NCI-H2196 treated with DMSO at 0.1 percent for 48 hours (cell line): ENCODE data around the gene RBBP6.

Experiments
- DNase-seq: peaks from one replicate; lab custom pipeline; 2025; ENCODE audit not compliant: unreplicated experiment; lab: John Stamatoyannopoulos, UW

Gene RBBP6

DNA sequence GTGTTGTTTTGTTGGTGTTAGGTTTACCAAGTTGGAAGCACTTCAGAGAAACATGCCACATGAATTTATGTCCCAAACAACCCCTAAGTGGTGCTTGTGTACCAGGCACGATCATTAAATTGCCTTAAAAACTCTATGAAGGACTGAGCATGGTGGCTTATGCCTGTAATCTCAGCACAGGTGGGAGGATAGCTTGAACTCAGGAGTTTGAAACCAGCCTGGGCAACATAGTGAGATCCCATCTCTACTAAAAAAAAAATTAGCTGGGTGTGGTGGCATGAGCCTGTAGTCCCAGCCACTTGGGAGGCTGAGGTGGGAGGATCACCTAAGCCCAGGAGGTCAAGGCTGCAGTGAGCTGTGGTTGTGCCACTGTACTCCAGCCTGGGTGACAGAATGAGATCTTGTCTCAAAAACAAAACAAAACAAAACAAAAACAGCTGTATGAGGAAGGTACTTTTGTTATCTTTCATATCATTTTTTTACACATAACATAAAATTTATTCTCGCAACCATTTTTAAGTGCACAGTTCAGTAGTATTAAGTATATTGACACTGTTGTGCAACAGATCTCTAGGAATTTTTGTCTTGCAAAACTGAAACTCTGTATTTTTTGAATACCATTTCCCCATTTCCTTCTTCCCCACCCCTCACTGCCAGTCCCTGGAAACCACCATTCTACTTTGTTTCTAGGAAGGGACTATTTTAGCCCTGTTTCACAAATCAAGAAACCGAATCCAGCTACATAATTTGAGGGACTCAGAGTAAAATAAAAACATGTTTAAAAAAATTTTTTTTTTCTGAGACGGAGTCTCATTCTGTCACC, 14.3 kb upstream of the RBBP6 start:
- no peak for DNase-seq

DNA sequence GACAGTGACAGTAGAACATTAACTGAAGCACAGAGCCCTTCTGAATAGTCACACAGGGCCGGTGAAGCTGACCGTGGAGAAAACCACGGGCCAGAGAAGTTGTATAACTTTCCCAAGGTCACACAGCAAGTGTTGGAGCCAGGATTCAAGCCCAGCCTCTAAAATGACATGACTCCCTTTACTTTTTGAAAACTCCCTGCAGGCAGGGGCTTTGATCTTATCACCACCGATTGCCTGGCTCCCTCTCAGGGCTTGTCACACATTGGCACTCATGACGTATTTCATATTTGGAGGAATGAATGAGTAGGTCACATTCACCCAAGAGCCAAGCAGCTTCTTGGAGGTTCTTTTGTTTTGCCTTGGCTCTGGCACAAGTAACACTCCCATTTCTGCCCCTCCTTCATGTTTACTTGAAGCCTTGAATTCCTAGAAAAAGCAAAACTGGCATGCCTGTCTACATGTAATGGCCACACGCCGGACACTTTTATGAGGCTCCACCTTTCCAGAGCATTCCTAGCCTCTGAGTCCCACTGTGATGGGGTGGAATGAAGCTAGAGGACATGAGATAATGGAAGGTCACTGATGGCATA, 13.3 kb upstream of the RBBP6 start:
- DNase-seq = no peak

DNA sequence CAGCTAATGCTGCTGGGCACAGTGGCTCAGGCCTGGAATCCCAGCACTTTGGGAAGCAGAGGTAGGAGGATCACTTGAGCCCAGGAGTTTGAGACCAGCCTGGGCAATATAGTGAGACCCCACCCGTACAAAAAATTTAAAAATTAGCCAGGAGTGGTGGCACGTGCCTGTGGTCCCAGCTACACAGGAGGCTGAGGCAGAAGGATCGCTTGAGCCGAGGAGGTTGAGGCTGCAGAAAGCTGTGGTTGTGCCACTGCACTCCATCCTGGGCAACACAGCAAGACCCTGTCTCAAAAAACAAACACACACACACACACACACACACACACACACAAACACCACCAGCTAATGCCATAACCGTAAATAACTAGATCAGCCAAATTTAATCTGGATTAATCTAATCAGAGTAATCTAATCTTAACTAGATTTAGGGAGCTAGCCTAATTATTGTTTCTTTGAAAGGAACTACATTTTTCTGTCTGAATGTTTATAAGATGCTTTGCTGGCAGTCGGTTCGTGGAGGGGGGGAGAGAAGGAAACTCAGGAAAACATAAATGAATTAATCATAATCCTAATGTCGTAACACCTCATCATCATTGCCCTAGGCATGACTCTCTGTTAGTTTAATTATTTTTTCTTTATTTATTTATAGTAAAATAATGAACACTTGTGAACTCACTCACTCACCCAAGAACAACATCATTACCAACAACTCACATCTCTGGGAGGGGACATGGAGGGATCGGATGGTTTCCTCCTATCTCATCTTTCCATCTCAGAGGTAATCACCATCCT, 12.5 kb upstream of the RBBP6 start:
- DNase-seq = no peak

DNA sequence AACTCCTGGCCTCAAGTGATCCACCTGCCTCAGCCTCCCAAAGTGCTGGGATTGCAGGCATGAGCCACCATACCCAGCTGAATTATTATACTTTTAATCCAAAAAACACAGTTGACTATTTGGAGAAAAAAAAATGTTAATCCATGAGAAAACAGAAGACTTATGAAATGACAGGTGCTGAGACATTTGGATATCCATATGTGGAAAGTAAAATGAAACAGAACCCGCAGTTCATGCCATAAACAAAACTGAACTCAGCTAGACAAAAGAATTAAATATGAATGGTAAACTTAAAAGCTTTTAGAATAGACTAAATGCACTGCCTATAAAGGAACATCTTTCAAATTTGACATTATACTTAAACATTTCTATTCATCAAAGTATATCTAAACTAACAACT, 8.2 kb upstream of the RBBP6 start:
- no peak for DNase-seq

DNA sequence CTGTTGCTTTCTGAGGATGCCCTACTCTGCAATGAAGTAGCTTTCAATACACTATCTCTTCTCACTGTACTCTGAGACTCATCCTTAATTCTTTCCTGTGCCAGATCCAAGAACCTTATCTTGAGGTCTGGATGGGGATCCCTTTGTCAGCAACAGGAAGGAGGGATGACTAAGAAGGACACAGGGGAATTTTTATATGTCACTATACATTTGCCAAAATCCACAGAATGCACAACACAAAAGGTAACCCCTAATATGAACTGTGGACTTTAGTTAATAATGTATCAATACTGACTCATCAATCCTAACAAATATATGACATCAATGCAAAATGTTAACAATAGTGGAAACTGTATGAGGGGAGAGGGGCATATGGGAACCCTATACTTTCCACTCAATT, 4.7 kb upstream of the RBBP6 start:
- DNase-seq = no peak

DNA sequence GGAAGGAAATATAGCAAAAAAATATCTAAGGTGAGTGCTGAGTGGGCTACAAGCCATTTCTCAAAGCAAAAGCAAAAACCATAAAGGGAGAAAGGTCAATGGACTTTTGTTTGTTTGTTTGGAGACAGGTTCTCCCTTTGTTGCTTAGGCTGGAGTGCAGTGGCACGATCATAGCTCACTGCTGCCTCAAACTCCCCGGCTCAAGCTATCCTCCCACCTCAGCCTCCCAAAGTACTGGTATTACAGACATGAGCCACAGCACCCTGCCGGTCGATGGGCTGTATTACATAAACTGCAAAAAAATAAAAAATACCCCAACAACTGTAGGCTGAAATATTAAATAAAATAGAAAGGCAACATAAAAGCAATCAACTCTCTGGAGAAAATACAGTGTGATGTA, 3.5 kb upstream of the RBBP6 start:
- no peak for DNase-seq

DNA sequence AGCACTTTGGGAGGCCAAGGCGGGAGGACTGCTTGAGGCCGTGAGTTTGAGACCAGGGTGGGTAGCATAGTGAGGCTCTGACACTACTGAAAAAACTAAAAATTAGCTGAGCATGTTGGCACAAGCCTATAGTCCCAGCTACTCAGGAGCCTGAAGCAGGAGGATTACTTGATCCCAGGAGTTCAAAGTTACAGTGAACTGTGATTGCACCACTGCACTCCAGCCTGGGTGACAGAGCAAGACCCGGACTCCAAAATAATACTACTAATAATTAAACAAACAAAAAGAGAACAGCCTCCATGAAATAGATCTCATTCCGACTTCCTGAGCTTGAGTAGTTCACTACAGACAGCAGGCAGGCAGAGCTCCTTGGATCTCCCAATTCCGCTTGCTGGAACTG, 2.7 kb upstream of the RBBP6 start:
- DNase-seq = no peak

DNA sequence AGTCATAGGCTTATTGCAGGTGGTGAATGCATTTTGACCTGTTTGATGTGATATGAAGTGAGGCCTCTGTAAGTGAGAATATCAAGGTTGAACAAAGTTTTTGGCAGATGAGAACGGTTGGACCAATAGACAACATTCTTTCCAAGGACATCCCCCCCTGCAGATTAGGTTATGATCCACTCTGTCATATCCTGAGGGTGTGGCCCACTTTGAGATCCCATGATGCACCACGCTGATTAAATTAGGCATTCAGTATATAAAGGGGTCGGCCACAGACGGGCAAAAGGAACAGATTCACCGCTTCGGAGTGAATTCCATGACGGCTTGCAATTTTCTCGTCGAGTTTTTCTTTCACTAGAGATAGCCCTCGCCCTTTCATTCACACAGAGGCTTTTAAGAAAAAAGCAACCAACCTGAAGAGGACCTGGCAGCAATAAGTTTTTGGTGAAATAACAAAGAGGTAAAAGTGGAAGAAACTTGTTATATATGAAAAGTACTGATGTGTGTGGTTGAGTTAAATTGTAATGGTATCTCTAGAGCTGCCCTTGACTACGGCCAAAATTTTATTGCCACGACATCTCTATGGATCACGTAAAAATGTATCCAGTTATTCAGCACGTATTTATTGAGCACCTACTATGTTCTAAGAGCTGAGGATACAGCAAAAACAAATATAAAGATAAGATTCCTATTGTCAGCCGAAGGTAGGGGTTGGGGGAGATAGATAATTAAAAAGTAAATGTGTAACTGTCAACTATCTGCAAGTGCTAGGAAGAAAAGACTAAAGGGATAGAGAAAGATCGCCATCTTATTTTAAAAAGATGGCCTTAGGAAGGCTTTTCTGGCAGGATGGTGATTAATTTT, 1.7 kb upstream of the RBBP6 start:
- no peak for DNase-seq

DNA sequence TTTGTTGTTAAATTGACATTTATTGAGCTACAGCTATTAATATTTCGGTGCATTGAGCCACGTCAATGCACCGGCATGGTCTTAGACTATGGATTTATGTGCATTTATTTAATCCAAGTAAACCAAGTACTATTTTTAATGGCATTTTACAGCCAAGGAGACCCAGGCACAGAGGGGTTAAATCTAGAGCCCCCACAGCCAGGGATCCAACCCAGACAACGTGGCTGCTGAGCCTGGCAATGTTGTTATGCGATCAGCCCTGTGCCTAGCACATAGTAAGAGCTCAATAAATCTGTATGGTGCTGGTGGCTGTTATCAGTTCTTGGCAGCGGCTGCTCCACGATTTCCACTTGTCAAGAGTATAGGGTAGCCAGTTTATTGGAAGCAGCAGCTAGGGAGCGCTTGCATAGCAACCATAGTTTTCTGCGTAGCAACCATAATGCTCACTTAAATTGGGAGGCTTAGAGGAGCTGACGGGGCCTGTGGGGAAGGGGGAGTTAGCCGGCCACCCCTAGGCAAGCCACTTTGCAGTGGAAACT, 541 bp upstream of the RBBP6 start:
- peak; percentile 90 for DNase-seq

DNA sequence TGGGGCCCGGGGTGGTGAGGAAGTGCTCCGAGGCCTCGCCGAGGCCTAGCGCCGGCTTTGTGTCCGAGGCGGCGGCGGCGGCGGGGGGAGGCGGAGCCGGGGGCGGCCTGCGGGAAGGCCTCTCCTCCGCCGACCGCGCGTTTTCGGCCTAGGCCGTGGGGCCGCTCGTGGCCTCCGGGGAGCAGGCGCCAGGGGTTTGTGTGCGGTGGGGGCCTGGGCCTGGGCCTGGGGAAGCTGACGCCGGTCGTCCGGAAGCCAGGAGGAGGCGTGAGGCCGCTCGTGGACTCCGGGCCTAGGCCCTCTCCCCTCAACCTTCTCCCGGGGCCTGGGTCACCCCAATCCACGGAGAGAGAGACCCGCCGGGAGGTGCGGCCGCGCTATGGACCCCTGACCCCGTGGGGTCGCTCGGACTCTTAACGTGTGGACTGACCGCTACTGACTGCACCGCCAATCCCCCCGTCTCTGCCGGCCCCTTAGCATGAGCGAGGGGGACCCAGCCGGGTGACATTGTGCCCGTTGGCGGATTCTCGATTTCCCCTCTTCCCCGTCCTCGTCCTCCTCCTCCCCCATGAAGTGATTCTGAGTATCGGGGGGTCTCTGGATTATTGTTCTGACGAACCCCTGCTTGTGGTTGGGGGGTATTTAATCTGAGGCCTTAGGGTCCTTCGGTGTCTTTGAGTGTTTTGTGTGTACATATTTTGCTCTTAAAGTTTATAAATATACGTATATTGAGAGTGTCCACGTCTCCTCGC, 660 bp downstream of the RBBP6 start:
- no peak for DNase-seq

DNA sequence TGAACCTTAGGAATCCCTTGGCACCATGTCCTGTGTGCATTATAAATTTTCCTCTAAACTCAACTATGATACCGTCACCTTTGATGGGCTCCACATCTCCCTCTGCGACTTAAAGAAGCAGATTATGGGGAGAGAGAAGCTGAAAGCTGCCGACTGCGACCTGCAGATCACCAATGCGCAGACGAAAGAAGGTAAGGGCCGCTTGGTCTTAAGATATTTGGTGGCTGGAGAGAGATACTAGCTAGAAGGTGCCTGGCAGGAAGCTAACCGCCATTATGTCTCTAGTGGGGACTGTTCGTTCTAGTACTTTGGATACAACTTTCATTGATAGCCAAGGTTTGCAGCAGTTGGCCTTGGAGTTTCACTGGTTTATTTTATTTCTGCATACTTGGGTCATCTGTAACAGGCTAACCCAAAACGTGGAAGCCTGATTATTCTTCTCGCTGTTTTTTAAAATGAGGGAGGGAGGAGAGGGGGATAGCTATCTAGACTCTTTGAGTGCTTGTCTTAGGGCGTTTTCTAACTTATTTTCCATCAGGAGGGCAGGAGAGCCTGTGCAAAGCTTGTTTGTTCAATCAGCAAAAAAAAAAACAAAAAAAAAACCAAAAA, 1.3 kb downstream of the RBBP6 start:
- no peak for DNase-seq

DNA sequence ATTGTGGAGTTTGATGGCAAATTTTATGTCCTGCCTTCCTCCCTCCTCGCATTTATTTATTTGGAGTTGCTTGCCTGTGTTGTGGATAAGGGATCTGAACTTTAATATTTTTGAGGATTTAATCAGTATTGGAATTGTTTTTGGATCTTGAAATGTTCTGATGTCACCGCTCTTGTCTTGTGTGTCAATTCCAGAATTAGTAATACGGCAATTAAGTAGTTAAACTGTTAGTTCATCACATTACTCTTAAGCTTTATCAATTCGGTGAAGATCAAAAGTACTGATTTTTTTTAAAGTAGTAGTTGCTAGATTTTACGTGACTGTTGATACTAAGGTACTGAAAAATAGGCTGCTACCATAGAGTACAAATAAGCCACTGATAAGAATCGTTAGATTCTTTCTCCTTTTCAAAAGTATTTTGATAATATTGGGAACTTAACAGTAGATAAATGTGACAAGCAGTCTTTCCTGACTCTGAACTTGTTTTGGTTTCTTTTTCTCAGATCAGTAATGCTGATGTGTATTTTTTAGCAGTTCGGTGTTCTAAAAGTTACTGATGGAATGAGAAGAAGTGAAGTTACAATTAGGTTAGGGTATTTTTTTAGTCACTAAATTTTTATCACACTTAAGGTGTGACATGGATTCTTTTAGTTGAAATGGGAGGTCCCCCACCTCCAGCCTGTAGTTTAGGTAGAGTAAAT, 2.0 kb downstream of the RBBP6 start:
- DNase-seq = no peak

DNA sequence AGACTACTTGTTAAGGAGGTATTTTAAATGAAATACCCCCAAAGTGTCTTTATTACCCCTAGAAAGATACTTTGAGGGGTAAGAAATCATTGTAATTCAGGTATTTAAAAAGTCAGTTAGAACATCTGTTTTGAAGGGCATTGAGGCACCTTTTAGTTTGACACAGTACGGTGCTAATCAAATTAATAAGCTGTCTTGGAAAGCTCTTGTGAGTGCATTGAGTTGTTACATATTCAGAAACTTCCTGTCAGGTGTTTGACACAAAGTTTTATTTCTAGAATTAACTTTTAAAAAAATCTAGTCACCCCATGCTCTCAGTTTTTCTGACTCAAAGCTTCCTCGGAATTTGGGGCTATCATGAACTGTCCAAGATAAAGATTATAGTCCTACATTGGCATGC, 4.6 kb downstream of the RBBP6 start:
- DNase-seq = no peak

DNA sequence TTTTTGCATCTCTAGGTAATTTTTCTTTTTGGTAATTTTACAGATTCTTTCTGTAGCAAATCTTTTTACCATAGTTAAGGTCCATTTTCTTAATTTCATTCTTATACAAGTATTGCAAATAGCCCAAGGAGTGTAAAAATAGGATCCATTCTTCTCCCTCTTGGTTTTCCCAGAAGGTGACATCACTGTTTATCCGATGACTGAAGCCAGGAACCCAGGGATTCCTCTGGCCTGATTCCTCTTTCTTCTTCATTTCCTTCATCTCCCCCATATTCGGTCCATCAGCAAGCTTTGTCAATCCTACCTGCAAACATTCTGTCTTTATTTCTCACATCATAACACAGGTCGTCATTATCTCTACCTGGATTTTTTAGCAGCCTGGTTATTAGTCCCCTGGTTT, 5.3 kb downstream of the RBBP6 start:
- DNase-seq = no peak

DNA sequence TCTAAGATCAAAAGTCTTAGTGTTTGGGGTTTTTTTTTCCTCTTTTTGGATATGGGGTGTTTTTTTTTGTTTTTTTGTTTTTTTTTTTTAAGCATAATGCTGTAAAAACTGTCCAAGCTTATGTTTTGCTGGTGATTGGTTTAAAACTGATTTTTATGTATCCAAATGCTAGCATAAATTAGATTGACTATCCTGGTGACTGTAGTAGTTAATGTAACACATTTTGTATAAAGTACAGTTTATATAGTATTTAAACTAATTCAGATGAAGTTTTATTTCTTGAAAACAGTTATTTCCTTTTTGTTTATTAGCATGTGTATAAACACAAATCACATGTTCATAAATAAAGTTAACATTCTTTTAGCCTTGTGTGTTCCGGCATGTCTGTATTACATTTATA, 10.9 kb downstream of the RBBP6 start:
- DNase-seq = no peak

DNA sequence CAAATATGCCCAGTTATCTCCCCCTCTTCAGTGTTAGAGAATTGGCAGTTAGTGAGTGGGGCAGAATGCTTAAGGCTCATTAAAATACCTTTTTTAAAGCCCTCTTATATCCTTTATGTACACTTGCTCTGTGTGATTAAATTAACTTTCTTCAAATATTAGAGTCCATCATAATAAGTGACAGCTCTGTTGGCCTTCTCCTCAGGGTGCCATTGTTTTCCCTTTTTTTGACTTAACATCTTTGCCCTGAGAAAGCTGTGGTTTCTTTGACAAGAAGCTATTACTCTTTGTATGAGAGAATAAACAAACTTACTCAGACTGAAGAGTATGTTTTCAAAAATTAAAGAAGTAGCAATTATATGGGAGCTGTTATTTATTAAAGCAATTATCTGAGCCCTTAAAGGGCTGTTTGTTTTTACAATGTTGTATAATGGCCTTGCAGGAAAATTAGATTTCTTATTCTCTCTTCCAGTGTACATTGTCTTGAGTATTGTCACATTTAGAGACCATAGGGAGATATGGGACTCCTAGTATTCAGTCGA, 13.4 kb downstream of the RBBP6 start:
- DNase-seq = no peak

DNA sequence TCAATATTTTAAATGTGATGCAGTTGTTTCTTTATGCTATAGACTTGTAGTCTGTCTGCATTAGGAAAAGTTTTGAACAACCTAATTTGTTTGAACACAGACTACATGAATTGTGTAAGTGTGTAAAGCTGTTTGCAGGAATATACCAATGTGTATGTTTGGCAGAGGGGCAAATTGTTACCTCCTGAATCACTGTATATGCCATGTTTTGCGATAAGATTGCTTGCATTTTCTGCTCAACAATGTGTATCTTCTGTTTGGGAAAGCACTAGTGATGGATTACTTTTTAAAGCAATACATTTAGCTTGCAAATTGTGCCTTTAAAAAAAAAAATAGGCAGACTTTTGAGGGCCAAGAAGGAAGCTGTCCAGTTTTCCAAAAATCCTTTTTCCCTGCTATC, 14.6 kb downstream of the RBBP6 start:
- DNase-seq = no peak

DNA sequence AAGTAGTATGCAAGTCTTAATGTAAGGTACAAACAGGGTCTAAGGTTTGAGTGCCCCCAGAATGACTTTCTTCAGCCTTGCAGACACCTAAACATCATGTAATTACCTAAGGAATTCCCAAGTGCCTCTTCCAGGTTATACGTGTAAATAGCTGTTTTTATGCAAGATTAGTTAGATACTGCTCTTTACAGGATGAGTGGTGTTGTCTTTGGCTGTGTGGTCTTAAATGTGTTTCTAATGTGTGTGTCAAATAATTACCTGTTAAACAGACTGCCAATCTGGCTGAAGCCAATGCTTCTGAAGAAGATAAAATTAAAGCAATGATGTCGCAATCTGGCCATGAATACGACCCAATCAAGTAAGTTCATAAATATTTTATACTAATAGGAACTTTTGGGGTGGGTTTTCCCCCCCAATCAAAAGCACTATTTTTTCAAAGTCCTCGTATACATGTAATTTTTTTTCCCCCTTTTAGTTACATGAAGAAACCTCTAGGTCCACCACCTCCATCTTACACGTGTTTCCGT, 16.0 kb downstream of the RBBP6 start:
- DNase-seq = no peak

DNA sequence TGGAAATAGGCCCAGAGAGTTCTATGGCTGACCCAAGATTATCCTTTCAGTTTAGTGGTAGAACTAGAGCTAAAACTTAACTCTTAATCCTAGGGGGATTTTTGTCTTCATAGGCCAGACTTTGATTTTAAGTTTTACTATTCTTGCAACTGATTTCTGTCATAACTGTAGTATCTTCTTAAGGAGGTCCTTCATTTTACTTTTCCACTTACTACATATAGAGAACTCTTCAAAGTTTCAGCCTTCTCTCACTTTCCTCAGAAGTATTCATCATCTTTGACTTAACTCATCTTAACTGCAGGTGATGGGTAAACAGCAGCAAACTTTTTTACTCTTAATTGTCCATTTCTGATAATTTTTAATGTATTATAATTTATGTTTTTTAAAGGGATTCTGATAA, 23.4 kb downstream of the RBBP6 start:
- DNase-seq = no peak
